ENCODE data around the gene DACH1.

Gene DACH1

DNA sequence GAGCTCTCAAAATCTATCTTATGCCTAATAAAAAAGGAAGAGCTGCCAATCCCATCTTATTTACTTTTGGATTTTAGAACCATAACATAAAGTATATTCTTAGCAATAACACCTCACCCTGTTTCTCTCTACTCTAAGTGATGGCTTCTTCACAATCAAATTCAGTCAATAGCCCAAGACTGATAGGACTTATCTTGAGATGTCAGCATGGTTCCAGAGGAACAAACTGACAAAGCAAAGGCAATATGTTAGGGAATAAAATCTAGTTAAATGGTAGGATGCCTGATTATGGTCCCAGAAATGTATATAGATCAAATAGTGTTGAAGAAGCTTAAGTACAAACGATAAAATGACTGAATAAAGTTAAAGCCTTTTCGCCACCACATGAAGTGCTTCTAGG lies 36.3 kb downstream of the DACH1 start:
- in situ Hi-C loops (cut with MboI; ENCODE audit: low sequenced_read_pairs): no loop called here

DNA sequence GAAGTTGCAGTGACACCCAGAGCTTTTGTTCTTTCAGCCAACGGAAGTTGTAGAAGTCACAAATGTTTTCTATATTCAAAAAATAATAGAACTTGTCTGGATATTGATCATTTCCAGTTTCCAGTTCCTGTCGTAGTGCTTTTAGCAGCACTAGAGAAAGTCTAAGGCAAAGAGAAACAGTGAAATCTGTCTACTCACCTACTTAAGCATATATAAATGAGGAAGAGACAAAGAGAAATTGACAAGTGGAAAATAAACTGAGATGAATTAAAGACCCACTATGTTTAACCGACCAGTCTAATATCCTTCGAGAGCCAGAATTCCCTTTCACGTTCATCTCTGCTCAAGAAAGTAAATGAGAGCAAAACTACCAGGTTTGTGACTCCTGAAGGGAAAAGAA lies 36.7 kb downstream of the DACH1 start:
- in situ Hi-C loops (cut with MboI; ENCODE audit: low sequenced_read_pairs): no loop called here

DNA sequence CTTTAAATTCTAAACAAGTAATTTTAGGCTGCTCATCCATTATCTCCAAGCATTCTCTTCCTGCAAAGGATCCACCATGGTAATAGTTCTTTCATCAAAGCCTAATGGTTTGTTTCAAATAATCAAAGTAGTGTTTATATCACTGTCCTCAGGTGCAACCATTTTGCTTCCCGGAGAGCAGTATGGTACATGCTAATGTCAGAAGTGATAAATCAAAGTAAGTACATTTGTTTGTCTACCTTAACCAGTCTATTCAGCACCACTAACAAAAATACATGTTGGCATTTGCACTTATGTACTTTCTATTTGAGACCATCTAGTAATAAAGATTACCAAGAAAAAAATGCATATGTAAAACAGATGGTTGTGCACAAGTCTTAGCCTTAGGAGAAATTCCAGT lies 37.5 kb downstream of the DACH1 start:
- in situ Hi-C loops (cut with MboI; ENCODE audit: low sequenced_read_pairs): no loop called here

DNA sequence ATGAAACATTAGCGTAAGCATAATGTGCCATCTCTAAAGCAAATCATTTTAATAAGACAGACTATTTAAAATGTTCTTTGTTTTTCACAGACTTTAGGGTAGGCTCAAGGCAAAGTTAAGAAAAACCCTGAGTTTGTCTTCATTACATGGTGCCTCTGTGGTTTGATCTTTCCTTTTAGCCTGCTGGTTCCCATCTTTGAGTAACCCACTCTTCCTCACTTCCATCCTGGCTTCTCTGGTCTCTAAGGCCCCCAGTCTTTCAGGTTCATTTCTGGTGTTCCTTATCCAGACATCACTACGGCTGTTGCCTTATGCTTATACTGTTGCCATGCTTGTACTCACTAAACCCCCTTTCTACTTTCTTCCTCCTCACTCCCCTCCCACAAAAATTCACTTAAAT lies 38.4 kb downstream of the DACH1 start:
- in situ Hi-C loops (cut with MboI; ENCODE audit: low sequenced_read_pairs): no loop called here

DNA sequence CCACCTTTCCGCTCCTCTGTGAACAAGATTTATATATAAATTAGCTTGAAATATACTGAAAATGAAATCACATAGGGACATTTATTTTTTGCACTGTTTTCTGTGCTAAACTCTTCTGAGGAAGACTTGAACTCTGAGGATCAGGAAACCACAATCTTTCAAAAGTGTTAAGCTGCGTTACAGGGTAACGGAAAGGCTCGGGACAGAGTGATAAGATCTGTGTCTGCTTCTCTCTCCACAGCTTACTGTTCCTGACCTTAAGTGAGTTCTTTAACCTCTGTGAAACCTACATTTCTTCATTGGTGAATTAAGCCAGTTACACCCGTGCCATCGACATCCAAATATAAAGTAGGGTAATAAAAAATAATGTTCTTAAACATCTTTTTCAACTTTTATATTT lies 38.9 kb downstream of the DACH1 start:
- in situ Hi-C loops (cut with MboI; ENCODE audit: low sequenced_read_pairs): no loop called here

DNA sequence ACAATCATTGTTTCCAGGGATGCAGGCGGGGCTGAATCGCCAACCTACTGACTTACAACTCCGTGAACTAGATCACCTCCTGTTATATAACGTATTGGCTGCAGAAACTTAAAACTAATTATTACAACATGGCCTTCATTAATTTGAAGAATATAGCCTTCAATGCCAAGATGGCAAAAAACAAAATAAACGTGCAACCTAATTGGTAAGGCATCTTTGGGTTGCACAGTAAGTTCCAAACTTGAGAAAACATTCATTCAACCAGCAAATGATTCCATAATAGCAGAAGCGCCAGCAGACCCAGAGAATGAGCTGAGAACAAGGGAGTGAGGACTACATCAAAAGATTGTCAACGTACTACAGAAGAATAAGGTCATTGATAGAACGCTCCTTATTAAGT lies 39.8 kb downstream of the DACH1 start:
- in situ Hi-C loops (cut with MboI; ENCODE audit: low sequenced_read_pairs): no loop called here

DNA sequence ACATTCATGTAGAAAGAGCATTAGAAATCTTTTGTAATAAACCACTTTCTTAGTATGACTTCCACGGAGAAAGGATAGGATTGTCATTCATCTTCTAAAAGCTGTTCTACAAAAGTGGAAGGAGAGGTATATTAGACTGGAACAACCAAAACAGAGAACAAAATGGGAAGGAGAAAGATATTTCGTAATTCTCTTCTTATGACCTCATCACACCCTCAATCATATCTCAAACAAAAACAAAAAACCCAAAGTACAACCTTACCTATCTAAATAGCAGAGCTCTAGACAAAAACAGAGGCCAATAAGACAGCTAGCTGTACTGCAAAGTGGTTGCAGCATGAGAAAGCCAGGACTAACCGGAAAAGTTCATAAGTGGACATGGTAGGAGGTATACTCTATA lies 46.3 kb downstream of the DACH1 start:
- in situ Hi-C loops (cut with MboI; ENCODE audit: low sequenced_read_pairs): no loop called here

DNA sequence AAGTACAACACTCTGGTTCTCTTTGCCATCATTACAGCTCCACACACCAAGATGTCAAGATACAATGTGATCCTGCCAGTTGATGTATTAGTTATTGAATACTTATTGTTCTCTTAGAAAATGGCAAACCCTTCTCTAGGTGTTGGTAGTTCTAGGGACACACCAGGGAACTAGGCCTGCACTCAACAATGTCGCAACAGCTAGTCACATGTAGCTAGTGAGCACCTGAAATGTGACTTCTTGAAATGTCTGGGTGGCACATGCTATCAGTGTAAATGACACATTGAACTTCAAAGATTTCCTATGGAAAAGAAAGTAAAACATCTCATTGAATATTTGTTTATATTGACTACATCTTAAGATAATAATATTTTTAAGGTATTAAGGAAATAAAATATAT lies 49.7 kb downstream of the DACH1 start:
- in situ Hi-C loops (cut with MboI; ENCODE audit: low sequenced_read_pairs): no loop called here

DNA sequence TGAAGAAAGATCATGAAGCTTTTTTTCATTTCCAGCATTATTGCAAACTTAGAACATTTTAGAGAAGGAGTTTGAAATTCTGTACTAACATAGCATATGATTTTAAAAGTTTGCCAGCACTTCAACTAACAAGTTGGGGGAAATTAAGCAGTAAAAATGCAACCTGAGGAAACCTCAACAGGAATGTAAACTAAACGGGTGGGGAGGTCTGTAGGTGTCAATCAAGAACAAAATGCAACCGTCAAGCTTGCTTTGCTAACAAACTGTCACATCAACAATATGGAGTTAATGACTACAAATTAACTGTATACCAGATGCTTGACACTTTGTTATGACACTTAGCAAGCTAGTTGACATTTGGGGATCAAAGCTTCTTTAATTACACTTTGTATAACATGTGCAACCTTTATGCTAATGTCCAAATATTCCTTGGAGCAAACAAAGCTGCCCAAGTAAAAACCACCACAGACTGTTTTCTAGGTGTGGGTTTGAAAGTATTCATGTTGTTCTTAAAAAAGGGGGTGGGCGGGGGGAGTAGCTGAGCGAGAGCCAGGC lies 52.1 kb downstream of the DACH1 start:
- in situ Hi-C loops (cut with MboI; ENCODE audit: low sequenced_read_pairs): no loop called here

DNA sequence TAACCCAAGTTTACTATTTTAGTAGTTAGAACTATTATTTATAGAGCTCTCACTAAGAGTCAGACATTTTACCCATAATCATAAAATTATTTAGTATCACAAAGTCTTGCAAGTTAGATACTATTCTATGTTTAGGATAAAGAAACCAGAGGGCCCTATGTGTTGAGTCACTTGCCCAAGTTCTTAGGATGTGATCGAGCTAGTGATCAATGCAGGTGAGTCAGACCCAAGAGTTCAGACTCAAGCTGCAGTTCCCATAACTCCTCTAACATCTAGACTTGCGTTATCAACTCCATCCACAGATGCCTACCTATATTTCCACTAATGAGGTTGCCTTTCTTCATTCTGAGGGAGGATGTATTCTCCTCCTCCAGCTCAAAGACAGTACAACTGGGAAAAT lies 53.8 kb downstream of the DACH1 start:
- in situ Hi-C loops (cut with MboI; ENCODE audit: low sequenced_read_pairs): no loop called here

DNA sequence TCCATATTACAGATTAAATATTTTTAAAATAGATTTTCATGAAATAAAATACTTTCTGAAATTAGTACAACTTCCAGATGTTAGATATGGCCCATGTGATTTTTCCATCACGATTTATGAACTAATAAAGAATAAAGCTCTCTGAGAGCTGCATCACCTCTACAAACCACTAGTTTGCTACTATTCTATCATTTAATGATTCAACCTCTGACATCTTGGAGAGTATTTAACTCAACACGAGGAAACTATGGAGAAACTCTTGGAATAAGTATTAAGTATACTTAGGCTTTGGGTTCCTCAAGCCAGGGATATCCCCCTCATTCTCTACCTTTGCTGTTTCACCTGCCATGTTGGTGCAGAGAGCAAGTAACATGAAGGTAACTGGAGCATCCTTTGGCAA lies 55.7 kb downstream of the DACH1 start:
- in situ Hi-C loops (cut with MboI; ENCODE audit: low sequenced_read_pairs): no loop called here

DNA sequence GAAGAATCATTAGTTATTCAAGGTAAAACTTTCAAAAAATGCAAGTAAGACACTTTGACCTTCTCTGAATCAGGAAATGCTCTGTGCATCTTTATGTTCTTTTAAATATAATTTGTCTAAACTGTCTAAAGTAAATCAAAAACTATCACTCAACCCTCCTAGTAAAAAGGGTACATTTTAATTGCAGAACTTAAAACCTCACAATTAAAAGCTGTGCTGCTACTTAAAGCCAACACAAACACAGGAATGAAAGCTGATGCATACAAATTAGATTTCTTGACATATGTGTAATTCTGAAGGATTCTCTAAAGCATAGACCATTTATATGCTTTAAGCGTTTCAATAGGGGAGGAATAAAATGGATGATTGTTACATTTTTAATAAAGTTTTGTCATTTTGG lies 58.3 kb downstream of the DACH1 start:
- in situ Hi-C loops (cut with MboI; ENCODE audit: low sequenced_read_pairs): no loop called here

DNA sequence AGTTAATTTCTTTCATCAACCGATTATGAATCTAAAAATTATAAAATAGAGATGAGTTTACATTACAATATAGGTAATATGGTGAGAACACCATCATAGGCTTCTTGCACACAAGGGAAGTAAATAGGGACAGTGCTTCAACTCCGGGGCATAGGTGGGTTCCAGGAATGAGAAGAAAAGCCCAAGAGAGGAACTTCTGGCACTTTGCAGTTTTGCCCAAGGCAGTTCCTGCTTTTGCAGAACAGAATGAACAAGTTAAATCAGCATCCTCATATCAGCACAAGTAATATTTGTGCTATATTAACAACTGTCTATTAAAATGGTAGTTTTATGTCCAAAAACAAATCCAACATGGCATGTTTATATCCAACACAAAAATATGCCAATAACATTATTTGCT lies 60.1 kb downstream of the DACH1 start:
- in situ Hi-C loops (cut with MboI; ENCODE audit: low sequenced_read_pairs): no loop called here

DNA sequence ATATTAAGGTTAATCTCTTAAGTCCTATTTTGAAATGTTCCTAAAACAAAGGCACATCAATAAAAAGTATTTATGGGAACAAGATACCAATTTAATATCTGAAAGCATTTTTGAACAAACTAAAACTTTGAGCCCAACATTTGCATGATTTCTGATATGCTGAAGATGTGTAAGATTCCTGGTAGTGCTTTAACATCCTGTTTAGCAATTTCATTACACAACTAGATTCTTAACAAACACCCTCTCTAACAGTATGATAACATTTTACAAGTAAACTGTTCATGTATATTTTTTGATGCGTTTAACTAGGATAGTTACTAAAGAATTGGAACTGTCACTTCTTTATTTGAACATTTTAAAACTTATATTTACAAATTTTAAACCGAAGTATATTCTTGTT lies 63.9 kb downstream of the DACH1 start:
- in situ Hi-C loops (cut with MboI; ENCODE audit: low sequenced_read_pairs): no loop called here

DNA sequence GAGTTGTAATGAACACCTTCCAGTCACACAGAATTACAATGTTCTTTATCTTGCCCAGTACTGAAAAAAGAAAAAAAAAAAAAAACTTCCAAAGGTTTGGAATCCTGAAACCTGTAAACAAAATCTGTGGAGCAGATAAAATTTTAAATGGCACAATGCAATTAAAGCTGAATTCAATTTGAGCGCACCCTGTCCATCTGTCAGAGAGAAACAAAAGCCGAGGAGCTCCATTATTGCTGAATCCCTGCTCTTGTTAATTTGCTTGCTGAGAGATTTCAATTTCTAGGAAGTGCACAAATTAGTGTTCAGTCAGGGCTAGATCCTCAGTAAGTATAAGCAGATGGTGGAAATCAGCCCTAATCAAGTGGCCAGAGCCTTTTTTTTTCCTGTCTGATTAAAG lies 65.2 kb downstream of the DACH1 start:
- in situ Hi-C loops (cut with MboI; ENCODE audit: low sequenced_read_pairs): no loop called here

DNA sequence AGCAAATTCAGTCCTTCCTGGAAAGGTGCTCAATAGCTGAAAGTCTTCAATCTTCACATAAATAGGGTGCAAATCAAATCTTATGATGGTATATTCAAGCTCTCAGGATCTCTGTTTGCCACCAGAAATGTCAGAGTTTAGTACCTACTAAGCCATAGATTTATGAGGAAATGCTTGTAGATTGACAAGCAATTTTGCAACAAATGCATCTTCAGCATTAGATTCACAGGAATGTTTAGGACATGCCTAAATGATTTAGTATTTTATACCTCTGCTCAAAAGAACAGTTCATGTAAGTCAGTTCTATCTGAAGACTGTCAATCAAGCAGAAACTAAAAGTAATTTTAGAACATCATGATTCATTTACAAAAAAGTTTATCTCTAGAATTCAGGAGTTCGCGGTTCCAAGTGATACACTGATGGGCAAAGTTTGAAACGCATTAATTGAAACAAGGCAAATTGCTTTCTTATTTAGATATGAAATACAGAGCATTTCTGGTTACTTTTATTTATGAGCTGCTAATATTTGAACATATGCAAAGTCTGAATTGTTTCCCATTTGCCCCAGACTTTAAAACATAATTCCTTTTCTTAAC lies 65.7 kb downstream of the DACH1 start:
- in situ Hi-C loops (cut with MboI; ENCODE audit: low sequenced_read_pairs): no loop called here

DNA sequence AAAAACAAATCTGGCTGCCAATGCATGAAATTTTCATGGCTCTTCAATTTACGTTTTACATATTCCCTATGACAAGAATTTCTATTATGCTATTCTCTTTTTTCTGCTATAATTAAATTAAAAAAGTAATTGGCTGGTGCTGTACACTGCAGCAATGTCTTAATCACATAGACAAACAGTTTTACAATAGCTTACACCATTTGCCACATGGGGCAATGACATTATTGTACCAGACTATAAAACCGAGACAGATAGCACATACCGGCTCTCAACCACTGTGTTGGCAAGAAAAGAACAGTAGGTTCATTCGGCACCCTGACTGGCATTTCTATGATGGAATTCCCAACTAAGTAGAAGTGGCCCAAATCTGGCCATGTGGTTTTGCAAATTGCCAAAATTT lies 67.7 kb downstream of the DACH1 start:
- in situ Hi-C loops (cut with MboI; ENCODE audit: low sequenced_read_pairs): no loop called here

DNA sequence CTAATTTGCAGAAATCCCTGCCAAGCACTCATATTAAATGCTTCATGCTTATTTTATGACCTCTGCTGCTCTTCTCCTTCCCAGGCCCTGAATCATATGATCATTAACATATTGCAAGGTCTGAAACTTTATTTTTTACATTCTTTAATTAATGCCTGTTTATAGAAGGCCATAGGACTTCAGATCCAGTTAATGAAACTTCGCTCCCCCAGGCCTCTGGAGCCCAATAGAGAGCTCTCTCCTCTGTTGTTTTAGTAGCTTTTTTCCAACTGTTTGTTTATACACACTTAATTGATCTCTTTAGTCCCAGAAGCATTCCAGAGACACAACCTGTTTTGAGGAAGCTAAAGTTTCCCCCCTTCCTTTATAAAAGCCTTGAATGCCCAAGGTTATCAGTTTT lies 68.3 kb downstream of the DACH1 start:
- in situ Hi-C loops (cut with MboI; ENCODE audit: low sequenced_read_pairs): no loop called here

DNA sequence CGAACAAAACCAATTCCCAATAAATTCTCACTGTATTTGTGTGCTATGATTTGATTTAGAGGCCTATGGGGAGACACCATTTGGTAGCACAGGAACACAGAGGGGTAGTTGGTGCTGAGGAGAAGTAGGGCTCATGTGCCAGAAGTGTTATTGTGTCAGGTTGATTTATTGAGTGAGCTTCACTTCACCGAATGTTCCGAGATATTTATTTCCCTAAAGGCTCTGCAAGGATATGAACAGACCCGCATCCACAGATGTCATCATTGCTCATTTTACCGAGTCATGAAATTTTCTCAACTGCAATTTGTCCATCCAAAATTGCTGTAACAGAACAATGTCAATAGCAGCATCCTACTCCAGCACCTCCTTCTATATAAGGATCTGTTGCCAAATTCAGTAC lies 69.5 kb downstream of the DACH1 start:
- in situ Hi-C loops (cut with MboI; ENCODE audit: low sequenced_read_pairs): no loop called here

DNA sequence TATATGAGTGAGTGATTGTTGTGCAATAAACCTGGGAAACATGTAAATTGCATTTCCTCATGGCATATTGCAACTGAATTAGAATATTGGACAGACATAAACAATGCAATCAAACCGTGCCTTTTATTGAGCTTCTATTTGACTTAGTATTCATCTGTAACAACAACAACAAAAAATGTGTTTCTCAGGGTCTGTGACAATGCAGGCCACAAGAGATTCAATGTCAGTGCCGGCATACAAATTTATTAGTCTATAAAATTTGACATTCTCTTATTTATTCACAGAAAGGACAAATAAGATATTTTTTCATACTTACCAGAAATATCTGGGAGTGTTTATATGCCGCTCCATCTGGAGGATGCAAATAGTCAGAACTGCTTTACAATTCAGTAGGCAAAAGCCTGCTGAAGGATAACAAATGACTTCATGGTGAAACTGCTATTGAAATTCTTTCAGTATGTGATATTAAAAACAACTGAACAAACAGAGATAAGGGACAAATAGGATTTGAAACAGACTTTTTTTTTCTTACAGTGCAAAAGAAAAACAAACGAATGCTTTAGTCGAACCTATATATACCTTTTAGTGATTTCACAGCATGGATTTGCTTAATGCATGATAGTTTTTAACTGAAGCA lies 77.2 kb downstream of the DACH1 start:
- in situ Hi-C loops (cut with MboI; ENCODE audit: low sequenced_read_pairs): no loop called here

DNA sequence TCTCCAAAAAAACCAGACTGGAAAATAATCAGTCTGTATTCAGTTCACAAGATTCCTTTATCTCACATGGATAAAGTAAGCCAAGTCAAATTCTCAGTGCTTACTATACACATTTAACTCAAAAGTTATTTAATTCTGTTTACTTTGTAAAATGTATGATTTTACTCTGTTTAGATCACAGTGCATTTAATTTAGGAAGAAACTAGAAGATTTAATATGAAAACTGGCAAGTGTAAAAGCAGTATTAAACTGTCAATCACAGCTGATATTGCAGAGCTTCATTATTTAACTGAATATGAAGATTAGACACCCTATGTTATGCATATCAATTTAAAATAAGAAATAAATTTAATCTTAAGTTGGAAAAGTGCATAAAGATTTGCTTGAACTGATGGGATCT lies 78.0 kb downstream of the DACH1 start:
- in situ Hi-C loops (cut with MboI; ENCODE audit: low sequenced_read_pairs): no loop called here

DNA sequence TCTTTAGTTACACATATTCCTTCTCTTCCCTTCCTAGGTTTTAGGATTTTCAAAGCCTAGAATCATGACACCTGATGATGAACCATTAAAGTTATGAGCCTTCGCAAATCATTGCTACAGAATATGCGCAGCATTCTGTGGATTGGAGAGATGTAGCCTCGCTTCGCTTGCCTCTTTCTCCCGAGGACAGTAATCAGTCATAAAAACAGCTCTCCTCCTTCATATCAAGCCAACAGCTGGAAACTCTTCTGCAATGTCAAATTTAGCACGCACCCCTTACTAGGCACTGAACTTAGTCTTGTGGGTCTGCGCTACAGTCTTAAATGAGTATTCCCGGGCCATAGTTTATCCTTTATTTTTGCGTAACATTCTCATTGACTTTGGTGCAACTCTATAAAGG lies 79.6 kb downstream of the DACH1 start:
- in situ Hi-C loops (cut with MboI; ENCODE audit: low sequenced_read_pairs): no loop called here

DNA sequence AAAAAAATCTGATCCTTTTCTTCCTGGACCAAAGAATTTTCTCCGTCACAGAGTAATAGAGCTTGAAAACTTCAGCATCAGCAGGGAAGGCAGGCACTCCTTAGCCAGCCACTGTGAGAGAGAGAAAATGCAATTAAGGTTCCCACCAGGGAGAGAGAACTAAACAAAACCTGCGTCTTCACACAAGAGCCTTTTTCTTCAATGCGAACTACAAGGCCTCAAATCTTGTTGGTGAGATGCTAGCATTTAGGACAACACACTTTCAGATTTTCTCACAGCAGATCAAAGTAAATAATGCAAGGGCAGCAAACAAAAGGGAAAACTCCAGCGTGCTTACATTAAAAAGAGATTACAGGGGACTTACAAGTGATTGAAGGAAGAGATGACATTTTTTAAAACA lies 80.1 kb downstream of the DACH1 start:
- in situ Hi-C loops (cut with MboI; ENCODE audit: low sequenced_read_pairs): no loop called here

Measured in HL-60/S4 treated with retinoic acid at 250 ng/mL for 4 days and 3 days (cell line).